Central memory CD8-positive, alpha-beta T cell (primary cell): ENCODE data around the gene MAD1L1.

Experiments used
- ATAC-seq: fragments of 150-1000 bp; cut with Tn5 transposase; replicated peaks from 2 replicates; pipeline ENCODE4 v1.10.0; 2022; ENCODE audit warnings: mild to moderate bottlenecking, moderate FRiP score, moderate number of reproducible peaks; ENCODE audit not compliant: poor library complexity, severe bottlenecking; ENCODE audit errors: extremely low read depth
- DNase-seq, 2 donors: peaks; one replicate each; pipeline ENCODE4 v3.0.0; 2021; ENCODE audit warnings: low spot score in 2 of 2
- H3K27ac Mint-ChIP-seq: one replicate; pipeline ENCODE4 v1.8.0; 2022; ENCODE audit warnings: low read depth, mild to moderate bottlenecking, moderate library complexity, mixed read lengths
- H3K27me3 Mint-ChIP-seq: one replicate; pipeline ENCODE4 v1.8.0; 2022; ENCODE audit warnings: mixed read lengths
- H3K36me3 Mint-ChIP-seq: one replicate; pipeline ENCODE4 v1.8.0; 2022; ENCODE audit warnings: mild to moderate bottlenecking, moderate library complexity, mixed read lengths; ENCODE audit not compliant: insufficient read depth
- H3K4me1 Mint-ChIP-seq: one replicate; pipeline ENCODE4 v1.8.0; 2022; ENCODE audit warnings: mixed read lengths
- H3K4me3 Mint-ChIP-seq: one replicate; pipeline ENCODE4 v1.8.0; 2022; ENCODE audit warnings: mild to moderate bottlenecking, moderate library complexity, mixed read lengths
- H3K9me3 Mint-ChIP-seq: one replicate; pipeline ENCODE4 v1.8.0; 2022; ENCODE audit warnings: mixed read lengths

The MAD1L1 gene

GRCh38 chr7:2205036-2205780, 27.5 kb downstream of the MAD1L1 start:
- Mint-ChIP-seq H3K4me3 (no peak overlapping the region), H3K9me3 (no peaks in the 10 kb centered on the region), H3K27me3 (no peaks in the 10 kb centered on the region), H3K27ac (no peak overlapping the region), H3K4me1 (peaks cover 5% of the 10 kb centered on the region), H3K36me3 (peaks cover 4% of the 10 kb centered on the region)
- ATAC-seq (no peak), DNase-seq (no peak)

GRCh38 chr7:2204446-2204845, 28.3 kb downstream of the MAD1L1 start:
- Mint-ChIP-seq H3K27me3 (no peaks in the 10 kb centered on the region), H3K36me3 (peaks cover 5% of the 10 kb centered on the region), H3K27ac (no peak overlapping the region), H3K4me1 (peaks cover 5% of the 10 kb centered on the region), H3K9me3 (no peaks in the 10 kb centered on the region), H3K4me3 (no peak overlapping the region)
- ATAC-seq (no peak), DNase-seq (no peak)

- no peaks in the 10 kb centered on the region for H3K27me3 Mint-ChIP-seq
- no peak for ATAC-seq
- no peak for DNase-seq
- no peaks in the 10 kb centered on the region for H3K9me3 Mint-ChIP-seq
- H3K27ac Mint-ChIP-seq = no peak overlapping the region
- H3K4me3 Mint-ChIP-seq = no peak overlapping the region
- peaks cover 5% of the 10 kb centered on the region for H3K36me3 Mint-ChIP-seq
- peaks cover 5% of the 10 kb centered on the region for H3K4me1 Mint-ChIP-seq
Observed at GRCh38 chr7:2203766-2204300, 28.9 kb downstream of the MAD1L1 start.

DNA sequence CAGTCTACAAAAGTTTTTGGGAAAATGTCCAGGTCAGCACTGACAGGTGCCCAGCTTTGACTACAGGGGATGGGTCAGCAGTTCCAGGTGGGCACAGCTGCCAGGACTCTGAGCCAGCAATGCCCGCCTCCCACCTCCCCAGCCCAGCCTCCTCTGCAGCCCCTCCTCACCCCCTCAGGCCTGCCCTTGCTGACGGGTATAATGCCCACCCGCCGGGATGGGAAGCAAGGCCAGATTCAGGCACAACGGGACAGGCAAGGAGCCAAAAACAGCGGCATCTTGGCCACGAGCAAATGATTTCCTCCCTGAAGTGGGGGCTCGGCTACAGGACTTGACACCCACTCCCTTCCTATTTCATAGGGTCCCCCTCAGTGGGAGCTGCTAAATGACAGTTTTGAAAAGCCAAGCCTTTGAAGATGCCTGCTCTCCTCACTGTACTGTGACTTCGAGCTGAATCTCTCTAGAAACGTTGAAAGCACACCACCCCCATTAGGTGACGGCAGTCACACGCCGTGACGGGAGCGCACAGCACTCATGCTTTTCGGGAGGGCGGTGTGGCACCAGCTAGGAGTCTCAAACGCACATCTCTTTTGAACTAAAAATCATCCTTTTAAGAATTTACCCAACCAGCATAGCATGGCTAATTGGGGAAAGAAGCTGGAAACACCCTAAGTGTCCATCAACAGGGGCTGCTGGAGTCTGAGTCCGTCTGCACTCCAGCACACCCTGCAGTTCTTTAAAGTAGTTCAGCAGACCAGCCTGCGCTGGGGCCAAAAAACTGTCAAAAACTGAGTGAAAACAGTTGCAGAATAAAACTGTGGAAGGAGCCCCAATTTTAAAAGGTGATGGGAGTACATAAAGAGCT, 29.6 kb downstream of the MAD1L1 start:
- H3K27me3 Mint-ChIP-seq = no peaks in the 10 kb centered on the region
- DNase-seq (no peak), ATAC-seq (no peak)
- peaks cover 5% of the 10 kb centered on the region for H3K36me3 Mint-ChIP-seq
- no peaks in the 10 kb centered on the region for H3K9me3 Mint-ChIP-seq
- H3K4me3 Mint-ChIP-seq = no peak overlapping the region
- H3K4me1 Mint-ChIP-seq = peaks cover 5% of the 10 kb centered on the region
- H3K27ac Mint-ChIP-seq = no peak overlapping the region

DNA sequence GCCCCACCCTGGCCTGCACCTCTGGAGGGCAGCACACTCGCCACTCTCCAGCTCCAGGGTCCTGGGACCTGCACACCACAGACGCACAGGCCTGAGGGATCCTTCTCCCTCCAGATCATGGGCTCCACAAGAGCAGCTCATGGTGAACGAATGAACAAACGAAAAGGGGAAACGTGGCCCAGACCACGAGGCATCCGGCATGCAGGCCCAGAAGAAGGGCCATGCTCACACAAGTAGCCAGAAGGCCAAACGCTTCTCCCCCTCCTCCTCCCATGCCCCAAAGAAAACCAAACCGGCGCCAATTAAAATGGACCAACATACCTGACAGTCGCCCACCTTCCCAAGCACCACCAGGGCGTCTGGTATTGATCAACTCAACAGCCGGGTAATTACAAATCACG, 30.4 kb downstream of the MAD1L1 start:
- Mint-ChIP-seq H3K27me3 (no peaks in the 10 kb centered on the region), H3K4me3 (no peak overlapping the region), H3K27ac (no peak overlapping the region), H3K4me1 (peaks cover 5% of the 10 kb centered on the region), H3K36me3 (peaks cover 5% of the 10 kb centered on the region), H3K9me3 (no peaks in the 10 kb centered on the region)
- DNase-seq (no peak), ATAC-seq (no peak)

GRCh38 chr7:2201686-2202360, 30.9 kb downstream of the MAD1L1 start:
- Mint-ChIP-seq H3K36me3 (peaks cover 5% of the 10 kb centered on the region), H3K4me1 (peaks cover 5% of the 10 kb centered on the region)

GRCh38 chr7:2201128-2201527, 31.6 kb downstream of the MAD1L1 start:
- H3K36me3 Mint-ChIP-seq = peaks cover 4% of the 10 kb centered on the region
- ATAC-seq (no peak), DNase-seq (no peak)
- no peak overlapping the region for H3K27ac Mint-ChIP-seq
- no peaks in the 10 kb centered on the region for H3K9me3 Mint-ChIP-seq
- no peak overlapping the region for H3K4me3 Mint-ChIP-seq
- peaks cover 5% of the 10 kb centered on the region for H3K4me1 Mint-ChIP-seq
- H3K27me3 Mint-ChIP-seq = no peaks in the 10 kb centered on the region

More at GRCh38 chr7:2201686-2202360, 30.9 kb downstream of the MAD1L1 start:
- ATAC-seq (no peak), DNase-seq (no peak)
- no peak overlapping the region for H3K4me3 Mint-ChIP-seq
- no peaks in the 10 kb centered on the region for H3K27me3 Mint-ChIP-seq
- H3K27ac Mint-ChIP-seq = no peak overlapping the region
- H3K9me3 Mint-ChIP-seq = no peaks in the 10 kb centered on the region

DNA sequence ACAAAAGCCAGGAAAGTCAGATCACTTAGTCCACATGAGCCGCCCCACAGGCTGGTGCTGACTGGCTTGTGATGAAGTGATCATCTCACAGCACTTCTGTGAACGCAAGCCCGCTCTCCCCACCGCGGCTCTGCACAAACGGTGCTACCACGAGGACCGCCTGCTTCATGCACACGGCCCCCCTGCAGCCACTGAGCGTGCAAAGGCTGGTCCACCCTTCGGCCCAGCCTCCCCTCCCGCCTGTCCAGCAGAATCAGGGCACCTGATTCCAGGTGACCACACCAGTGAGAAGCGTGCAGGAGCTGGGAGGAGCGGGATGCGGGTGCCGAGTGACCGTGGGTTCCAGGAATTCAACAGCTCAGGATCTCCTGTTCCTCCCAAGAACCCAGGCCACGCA, 32.2 kb downstream of the MAD1L1 start:
- DNase-seq (no peak), ATAC-seq (no peak)
- H3K4me1 Mint-ChIP-seq = peaks cover 4% of the 10 kb centered on the region
- H3K36me3 Mint-ChIP-seq = peaks cover 4% of the 10 kb centered on the region
- H3K9me3 Mint-ChIP-seq = no peaks in the 10 kb centered on the region
- no peaks in the 10 kb centered on the region for H3K27me3 Mint-ChIP-seq
- no peak overlapping the region for H3K4me3 Mint-ChIP-seq
- no peak overlapping the region for H3K27ac Mint-ChIP-seq

- Mint-ChIP-seq H3K36me3 (peaks cover 4% of the 10 kb centered on the region), H3K27ac (no peak overlapping the region), H3K9me3 (no peaks in the 10 kb centered on the region)
Observed at GRCh38 chr7:2199956-2200583, 32.7 kb downstream of the MAD1L1 start.

GRCh38 chr7:2199528-2199927, 33.2 kb downstream of the MAD1L1 start:
- no peak for ATAC-seq
- Mint-ChIP-seq H3K4me1 (no peaks in the 10 kb centered on the region), H3K27me3 (no peaks in the 10 kb centered on the region), H3K4me3 (no peak overlapping the region), H3K36me3 (peaks cover 4% of the 10 kb centered on the region), H3K9me3 (no peaks in the 10 kb centered on the region), H3K27ac (no peak overlapping the region)
- no peak for DNase-seq

More at GRCh38 chr7:2199956-2200583, 32.7 kb downstream of the MAD1L1 start:
- Mint-ChIP-seq H3K4me3 (no peak overlapping the region), H3K27me3 (no peaks in the 10 kb centered on the region), H3K4me1 (no peaks in the 10 kb centered on the region)
- ATAC-seq (no peak), DNase-seq (no peak)

DNA sequence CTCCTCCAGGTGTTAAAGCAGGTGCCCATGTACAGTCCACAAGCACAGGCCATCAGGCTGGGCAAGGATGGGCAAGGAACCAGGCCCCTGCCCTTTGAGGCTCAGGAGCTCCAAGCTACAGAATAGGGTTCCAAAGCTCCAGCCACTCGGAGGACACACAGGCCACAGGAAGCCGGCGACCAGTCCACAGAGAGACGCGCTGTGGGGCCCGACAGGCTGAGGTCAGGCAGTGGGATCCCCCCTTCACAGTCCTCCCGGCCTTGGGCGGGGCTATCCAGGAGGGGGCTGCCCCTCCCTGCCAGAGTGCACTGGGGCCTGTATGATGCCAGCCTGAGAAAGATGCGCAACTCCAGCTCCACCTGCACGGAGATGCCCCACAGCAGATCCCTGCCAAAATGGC, 34.0 kb downstream of the MAD1L1 start:
- H3K4me1 Mint-ChIP-seq = no peaks in the 10 kb centered on the region
- ATAC-seq (no peak), DNase-seq (no peak)
- H3K27me3 Mint-ChIP-seq = no peaks in the 10 kb centered on the region
- no peaks in the 10 kb centered on the region for H3K9me3 Mint-ChIP-seq
- no peak overlapping the region for H3K4me3 Mint-ChIP-seq
- H3K36me3 Mint-ChIP-seq = peaks cover 3% of the 10 kb centered on the region
- no peak overlapping the region for H3K27ac Mint-ChIP-seq

- no peak for ATAC-seq
- Mint-ChIP-seq H3K4me3 (no peak overlapping the region), H3K36me3 (peaks cover 3% of the 10 kb centered on the region), H3K4me1 (no peaks in the 10 kb centered on the region), H3K9me3 (no peaks in the 10 kb centered on the region), H3K27ac (no peak overlapping the region), H3K27me3 (no peaks in the 10 kb centered on the region)
- no peak for DNase-seq
Observed at GRCh38 chr7:2198206-2198605, 34.5 kb downstream of the MAD1L1 start.
